GM23248 (cell line): ENCODE measurements around the gene FAM222B.

Experiments used
- EZH2 ChIP-seq: fragments of 200-600 bp; sonication (generic); IDR thresholded peaks from 2 replicates; pipeline ENCODE4 v1.6.1; 2018; ENCODE audit warnings: antibody characterized with exemption, mild to moderate bottlenecking; ENCODE audit not compliant: insufficient read depth, poor library complexity, severe bottlenecking
- EZH2phosphoT487 ChIP-seq: fragments of 200-600 bp; sonication (generic); IDR thresholded peaks from 2 replicates; pipeline ENCODE4 v1.6.1; 2018; ENCODE audit warnings: antibody characterized with exemption, moderate library complexity, mild to moderate bottlenecking, low read depth; ENCODE audit not compliant: insufficient read depth

GRCh38 chr17:28724500-28725165 lies 118.0 kb downstream of the FAM222B start:
- TF ChIP-seq EZH2phosphoT487 (no peak), EZH2 (no peak)
